RWPE1 (cell line): ENCODE measurements around the gene NOS1AP.

Experiments
- CTCF ChIA-PET: fragments of 350-600 bp; sonication (Branson Sonifier 250); formaldehyde crosslinking; extraction: SDS; loops from one replicate; lab custom pipeline; 2021; lab: Yijun Ruan, JAX
- POLR2A ChIA-PET: fragments of 400-600 bp; formaldehyde crosslinking; extraction: SDS; loops from one replicate; lab custom pipeline; 2020; ENCODE audit warnings: antibody characterized with exemption; ENCODE audit not compliant: low non-redundant PET; lab: Yijun Ruan, JAX
- DNase-seq: peaks from one replicate; pipeline ENCODE4 v3.0.0; 2012; ENCODE audit warnings: low spot score
- H3K27ac ChIP-seq: fragments of 450-650 bp; 2 replicates; pipeline ENCODE4 v1.5.1; 2017
- CTCF ChIP-seq: fragments of 450-650 bp; conservative IDR thresholded peaks from 2 replicates; pipeline ENCODE4 v1.5.1; 2017; ENCODE audit warnings: low read depth, mild to moderate bottlenecking

The NOS1AP gene

GRCh38 chr1:162405800-162406199 lies 336.3 kb downstream of the NOS1AP start:
- no peak overlapping the region for H3K27ac ChIP-seq
- ChIA-PET POLR2A (no interaction called here), CTCF (interaction anchor here (0.5 to 0.6 kb wide), 2 partner anchors 153 to 497 kb away, joined by 3 to 5 read pairs; no protein-coding TSS in a partner anchor)
- DNase-seq = no peak
- TF ChIP-seq CTCF = no peak

GRCh38 chr1:162406811-162407210 lies 337.3 kb downstream of the NOS1AP start:
- ChIA-PET POLR2A (no interaction called here), CTCF (no interaction called here)
- H3K27ac ChIP-seq = no peak overlapping the region
- DNase-seq = no peak
- no peak for TF ChIP-seq CTCF

GRCh38 chr1:162407539-162407938 lies 338.0 kb downstream of the NOS1AP start:
- CTCF ChIA-PET = no interaction called here
- no peak for TF ChIP-seq CTCF

GRCh38 chr1:162412002-162412401 lies 342.5 kb downstream of the NOS1AP start, which contains the start of gene SH2D1B:
Gene SH2D1B (minus strand): TSS chr1:162412136. CDS start chr1:162412016, 120 bp downstream.
- CTCF ChIA-PET = no interaction called here

More at GRCh38 chr1:162407539-162407938, 338.0 kb downstream of the NOS1AP start:
- POLR2A ChIA-PET = no interaction called here
- H3K27ac ChIP-seq = no peak overlapping the region
- DNase-seq = no peak

GRCh38 chr1:162416215-162416614 lies 346.7 kb downstream of the NOS1AP start:
- CTCF ChIA-PET = interaction anchor here (0.7 kb wide), 1 partner anchor 364 kb away, joined by 3 read pairs; no protein-coding TSS in a partner anchor

More at GRCh38 chr1:162412002-162412401, 342.5 kb downstream of the NOS1AP start, which contains the start of gene SH2D1B:
- TF ChIP-seq CTCF = no peak
- no peak within 1 kb of the TSS for H3K27ac ChIP-seq
- POLR2A ChIA-PET = no interaction called here
- no peak for DNase-seq

GRCh38 chr1:162416909-162417308 lies 347.4 kb downstream of the NOS1AP start:
- DNase-seq = no peak
- H3K27ac ChIP-seq = no peak overlapping the region
- POLR2A ChIA-PET = no interaction called here
- TF ChIP-seq CTCF = no peak
- CTCF ChIA-PET = no interaction called here

More at GRCh38 chr1:162416215-162416614, 346.7 kb downstream of the NOS1AP start:
- DNase-seq = no peak
- H3K27ac ChIP-seq = no peak overlapping the region
- POLR2A ChIA-PET = no interaction called here
- TF ChIP-seq CTCF = no peak
